ACC112 (cell line): ENCODE measurements around the gene SFRP4.

ENCODE experiments used
- H2AFZ ChIP-seq: fragments of 200-600 bp; sonication (generic); one replicate; pipeline ENCODE4 v1.6.0; 2017; ENCODE audit warnings: antibody characterized with exemption, low read length; ENCODE audit not compliant: unreplicated experiment
- H3K27ac ChIP-seq: fragments of 200-600 bp; sonication (generic); 2 replicates; pipeline ENCODE4 v1.5.1; 2014; ENCODE audit warnings: low read depth, mild to moderate bottlenecking, antibody characterized with exemption, low read length, moderate library complexity
- H3K27me3 ChIP-seq: fragments of 200-600 bp; sonication (generic); 2 replicates; pipeline ENCODE4 v1.6.1; 2014; ENCODE audit warnings: mild to moderate bottlenecking, antibody characterized with exemption, low read length, moderate library complexity, mixed read lengths; ENCODE audit not compliant: insufficient read depth
- H3K36me3 ChIP-seq: fragments of 200-600 bp; sonication (generic); 2 replicates; pipeline ENCODE4 v1.6.1; 2016; ENCODE audit warnings: mild to moderate bottlenecking, antibody characterized with exemption, low read length, moderate library complexity, mixed read lengths; ENCODE audit not compliant: insufficient read depth
- H3K4me1 ChIP-seq: fragments of 200-600 bp; sonication (generic); one replicate; pipeline ENCODE4 v1.6.1; 2016; ENCODE audit warnings: low read length, mixed read lengths; ENCODE audit not compliant: insufficient read depth, unreplicated experiment, control insufficient read depth
- H3K4me3 ChIP-seq: fragments of 200-600 bp; sonication (generic); 2 replicates; pipeline ENCODE4 v1.5.1; 2014; ENCODE audit warnings: mild to moderate bottlenecking, low read depth, low read length
- H3K79me2 ChIP-seq: fragments of 200-600 bp; sonication (generic); one replicate; pipeline ENCODE4 v1.6.0; 2016; ENCODE audit warnings: low read length; ENCODE audit not compliant: control insufficient read depth, unreplicated experiment, insufficient read depth

Gene SFRP4

GRCh38 chr7:37901890-37902524, 14.6 kb downstream of the SFRP4 start:
- Histone ChIP-seq H3K36me3 (no peaks in the 10 kb centered on the region), H3K4me3 (no peak overlapping the region), H2AFZ (no peak overlapping the region), H3K27me3 (no peaks in the 10 kb centered on the region), H3K4me1 (peaks cover 12% of the 10 kb centered on the region), H3K27ac (no peak overlapping the region), H3K79me2 (no peaks in the 10 kb centered on the region)

GRCh38 chr7:37901236-37901827, 15.3 kb downstream of the SFRP4 start:
- Histone ChIP-seq H3K27ac (no peak overlapping the region), H3K4me3 (no peak overlapping the region), H3K27me3 (no peaks in the 10 kb centered on the region), H3K79me2 (no peaks in the 10 kb centered on the region), H3K36me3 (no peaks in the 10 kb centered on the region), H3K4me1 (peaks cover 9% of the 10 kb centered on the region), H2AFZ (no peak overlapping the region)

- Histone ChIP-seq H3K79me2 (no peaks in the 10 kb centered on the region), H3K36me3 (no peaks in the 10 kb centered on the region)
These were observed 16.8 kb downstream of the SFRP4 start for GRCh38 chr7:37899712-37900247.

GRCh38 chr7:37894671-37895070, 21.9 kb downstream of the SFRP4 start:
- Histone ChIP-seq H3K27me3 (peaks cover 13% of the 10 kb centered on the region; the same call in 1 of the 2 replicates), H3K4me3 (no peak overlapping the region), H2AFZ (no peak overlapping the region), H3K4me1 (no peaks in the 10 kb centered on the region), H3K27ac (no peak overlapping the region), H3K79me2 (no peaks in the 10 kb centered on the region), H3K36me3 (no peaks in the 10 kb centered on the region)

More at GRCh38 chr7:37899712-37900247, 16.8 kb downstream of the SFRP4 start:
- Histone ChIP-seq H3K27me3 (no peaks in the 10 kb centered on the region), H3K27ac (no peak overlapping the region), H3K4me3 (no peak overlapping the region), H3K4me1 (peaks cover 9% of the 10 kb centered on the region), H2AFZ (no peak overlapping the region)

GRCh38 chr7:37893359-37893758, 23.3 kb downstream of the SFRP4 start:
- no peak overlapping the region for H3K4me3 ChIP-seq
- H3K36me3 ChIP-seq, result no peaks in the 10 kb centered on the region
- H3K27ac ChIP-seq, result no peak overlapping the region
- no peaks in the 10 kb centered on the region for H3K79me2 ChIP-seq
- no peak overlapping the region for H2AFZ ChIP-seq
- peaks cover 17% of the 10 kb centered on the region for H3K27me3 ChIP-seq
- no peaks in the 10 kb centered on the region for H3K4me1 ChIP-seq

GRCh38 chr7:37882086-37882485, 34.5 kb downstream of the SFRP4 start:
- Histone ChIP-seq H3K36me3 (no peaks in the 10 kb centered on the region), H2AFZ (no peak overlapping the region), H3K4me3 (no peak overlapping the region), H3K4me1 (no peaks in the 10 kb centered on the region), H3K79me2 (no peaks in the 10 kb centered on the region), H3K27me3 (peaks cover 22% of the 10 kb centered on the region), H3K27ac (no peak overlapping the region)
